ENCODE measurements around the gene CEP43.

- no peak for TF ChIP-seq CTCF (IDR thresholded peaks at IDR 0.05)
- no peak for TF ChIP-seq POLR2A (IDR thresholded peaks at IDR 0.05)
Measured at GRCh38 chr6:166977621-166978525, 21.3 kb upstream of the CEP43 start.
